HG02588 (cell line): ENCODE measurements around the gene HDGF.

Experiments
- ATAC-seq: cut with Tn5 transposase; IDR thresholded peaks from one replicate; pipeline ENCODE4 v1.9.1; 2021; ENCODE audit warnings: mild to moderate bottlenecking, moderate library complexity; ENCODE audit not compliant: unreplicated experiment

Gene HDGF

DNA sequence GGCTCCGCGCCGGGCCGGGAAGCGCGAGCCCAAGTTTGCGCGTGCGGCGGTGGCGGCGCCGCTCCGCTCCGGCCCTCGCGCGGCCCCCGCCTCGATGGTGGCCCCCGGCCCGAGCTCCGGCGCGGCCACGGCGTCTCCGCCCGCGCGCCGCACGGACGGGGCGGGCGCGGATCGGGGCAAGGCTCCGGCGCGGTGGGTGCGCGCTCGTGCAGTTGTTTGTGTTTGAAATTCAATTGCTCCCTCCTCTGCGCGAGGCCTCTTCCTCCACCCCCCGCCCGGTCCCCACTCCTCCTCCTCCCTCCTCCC lies at the start of gene HDGF:
Gene HDGF (minus strand): TSS at position 225 of the 306 bp plus-strand sequence. CDS start 246 bp downstream, outside the sequence.
- peak; percentile 29 for ATAC-seq

DNA sequence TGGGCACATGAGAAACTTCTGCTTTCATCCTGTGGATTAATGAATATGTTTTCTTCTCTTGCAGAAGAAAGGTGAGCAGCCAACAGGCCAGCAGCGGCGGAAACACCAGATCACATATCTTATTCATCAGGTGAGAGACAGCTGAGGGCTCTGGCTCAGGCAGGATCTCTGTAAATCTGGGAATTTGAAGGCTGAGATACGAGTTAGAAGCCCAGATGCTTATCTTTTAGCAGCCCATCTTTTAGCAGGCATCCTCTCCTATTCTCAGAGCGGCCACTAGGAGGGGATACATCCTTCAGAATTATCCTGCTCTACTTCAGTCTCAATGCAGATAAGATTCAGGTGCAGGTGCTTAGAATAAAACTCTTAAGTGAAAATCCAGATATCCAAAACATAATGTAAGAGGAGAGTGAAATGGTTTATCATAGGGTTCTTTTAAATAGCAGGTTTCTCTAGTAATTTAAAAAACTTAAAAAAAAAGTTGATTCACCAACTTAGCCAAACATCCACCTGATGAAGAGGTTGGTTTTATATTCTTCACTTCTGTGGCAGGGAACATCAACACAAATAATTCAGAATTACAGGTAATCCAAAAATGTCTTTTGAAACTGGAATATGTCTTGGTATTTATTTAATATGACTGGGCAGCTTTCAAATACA lies 45.9 kb upstream of the HDGF start:
- ATAC-seq: no peak

GRCh38 chr1:156796340-156797097 lies 45.0 kb upstream of the HDGF start:
- no peak for ATAC-seq

GRCh38 chr1:156795787-156796186 lies 44.3 kb upstream of the HDGF start:
- no peak for ATAC-seq

DNA sequence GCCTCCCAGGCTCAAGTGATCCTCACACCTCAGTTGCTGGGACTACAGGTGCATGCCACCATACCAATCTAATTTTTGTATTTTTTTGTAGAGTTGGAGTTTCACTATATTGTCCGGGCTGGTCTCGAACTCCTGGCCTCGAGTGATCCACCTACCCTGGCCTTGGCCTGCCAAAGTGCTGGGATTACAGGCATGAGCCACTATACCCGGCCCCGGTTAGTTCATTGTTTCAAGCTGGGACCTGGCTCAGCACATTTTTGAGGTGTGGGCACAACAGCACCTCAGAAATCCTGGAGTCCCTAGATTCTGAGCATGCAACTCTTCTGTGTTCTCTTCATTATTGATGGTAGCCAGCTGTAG lies 43.9 kb upstream of the HDGF start:
- no peak for ATAC-seq

GRCh38 chr1:156794506-156795373 lies 43.3 kb upstream of the HDGF start:
- ATAC-seq: no peak

DNA sequence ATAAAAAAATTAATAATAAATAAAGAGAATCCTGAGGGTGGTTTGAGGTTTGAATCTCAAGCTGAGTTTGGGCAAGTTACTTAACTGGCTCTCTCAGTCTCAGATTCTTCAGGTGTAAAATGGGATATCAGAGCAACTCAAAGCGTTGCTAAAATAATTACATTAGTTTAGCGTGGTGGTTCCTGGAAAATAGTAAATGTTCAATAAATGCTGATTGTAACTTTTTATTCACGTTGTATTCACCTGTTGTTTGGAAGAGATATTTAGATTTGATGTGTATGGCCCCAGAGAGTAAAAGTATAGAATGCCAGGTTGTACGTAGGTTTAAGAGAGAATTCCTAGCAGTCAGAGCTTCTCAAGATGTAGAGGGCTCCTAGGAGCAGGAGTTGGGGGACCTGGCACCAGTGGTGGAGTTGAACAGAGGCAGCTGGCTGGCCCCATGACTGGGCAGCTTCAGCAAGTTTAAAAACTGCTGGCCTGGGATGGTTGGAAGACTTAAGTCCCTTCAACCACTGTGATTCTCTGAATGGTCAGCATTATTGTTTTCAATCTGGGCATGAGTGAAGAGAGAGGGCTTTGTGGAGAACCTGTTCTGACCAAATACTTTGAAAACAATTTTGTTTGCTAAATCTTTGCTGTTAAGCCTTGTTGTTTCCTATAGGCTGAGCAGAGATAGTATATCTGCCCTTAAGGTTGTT lies 38.3 kb upstream of the HDGF start:
- no peak for ATAC-seq

GRCh38 chr1:156788136-156788535 lies 36.7 kb upstream of the HDGF start:
- ATAC-seq: no peak

GRCh38 chr1:156786640-156787039 lies 35.2 kb upstream of the HDGF start:
- no peak for ATAC-seq

DNA sequence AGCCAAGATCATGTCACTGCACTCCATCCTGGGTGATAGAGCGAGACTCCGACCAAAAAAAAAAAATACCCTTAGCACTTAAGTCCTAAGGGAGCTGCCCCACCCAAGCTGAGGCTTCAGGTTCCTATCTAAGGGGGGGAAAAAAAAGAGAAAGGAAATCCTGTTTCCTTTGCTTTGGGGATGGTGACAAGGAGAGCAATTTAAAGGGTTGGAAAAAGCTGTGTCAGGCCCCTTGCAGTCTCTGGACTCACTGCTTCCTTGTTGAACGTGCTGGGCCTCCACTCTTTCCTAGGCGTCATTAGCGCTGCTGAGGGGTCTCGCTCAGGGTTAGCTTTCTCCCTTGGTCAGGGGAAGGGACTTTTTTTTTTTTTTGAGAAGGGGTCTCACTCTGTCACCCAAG lies 34.0 kb upstream of the HDGF start:
- ATAC-seq: no peak

DNA sequence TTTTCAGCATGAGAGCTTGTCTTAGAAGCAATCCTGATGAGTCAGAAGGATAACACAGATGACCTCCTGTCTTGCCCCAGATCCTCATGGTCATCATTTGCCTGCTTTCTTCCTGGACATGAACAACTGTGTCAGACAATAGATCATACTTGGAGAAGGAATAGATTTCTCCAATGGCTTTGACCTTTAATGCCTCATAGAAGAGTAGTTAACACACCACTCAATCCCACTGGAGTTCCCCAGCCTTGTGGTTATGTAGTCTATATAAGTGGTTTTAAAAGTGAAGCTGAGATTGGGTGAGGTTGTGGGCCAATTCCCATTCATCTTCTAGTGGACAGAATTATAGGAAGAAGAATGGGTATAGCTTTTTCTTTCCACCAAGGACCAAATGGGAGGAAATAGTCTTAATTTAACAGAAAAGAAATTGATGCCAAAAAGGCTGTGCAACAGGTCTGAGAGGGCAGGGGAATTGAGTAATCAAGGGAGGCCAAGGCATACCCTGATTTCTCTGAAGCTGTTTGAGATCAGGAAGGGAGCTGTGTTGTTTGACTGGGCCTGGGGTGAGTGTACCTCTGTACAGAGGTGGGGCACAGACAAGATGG lies 30.2 kb upstream of the HDGF start:
- ATAC-seq: no peak

DNA sequence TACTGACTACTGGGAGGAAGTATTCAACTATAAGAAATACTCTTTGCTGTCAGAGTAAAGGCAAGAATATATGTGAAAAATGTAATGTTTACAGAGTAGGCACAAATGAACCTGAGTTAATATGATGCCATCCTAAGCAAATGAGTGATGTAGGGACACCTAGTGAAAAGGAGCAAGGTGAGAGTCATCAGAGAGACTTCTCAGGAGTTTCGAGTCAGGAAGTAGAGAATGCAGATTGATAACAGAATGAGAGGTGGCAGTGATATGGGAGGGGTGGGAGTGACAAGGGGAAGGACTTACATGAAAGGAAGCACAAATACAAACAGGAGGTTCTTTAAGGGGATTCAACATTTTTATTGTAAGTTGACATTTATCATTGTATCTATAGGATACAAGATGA lies 26.1 kb upstream of the HDGF start:
- ATAC-seq: no peak

DNA sequence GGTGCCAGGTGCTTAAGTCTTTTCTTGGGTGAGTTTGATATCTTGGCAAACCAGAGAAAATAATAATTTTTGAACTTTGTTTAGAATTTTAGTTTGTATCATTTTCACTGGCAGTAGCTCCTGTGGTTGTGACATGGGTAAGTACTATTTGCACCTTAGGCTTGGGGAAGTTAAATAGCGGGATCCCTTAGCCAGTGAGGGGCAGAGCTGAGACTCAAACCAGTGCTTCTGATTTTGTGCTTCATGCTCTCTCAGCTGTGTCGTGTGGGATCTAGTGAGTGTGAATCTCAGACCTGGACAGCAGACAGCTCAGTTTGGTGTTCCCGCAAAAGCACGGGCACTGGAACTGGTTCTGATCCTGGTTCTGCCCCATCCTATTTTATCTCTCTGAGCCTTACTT lies 25.5 kb upstream of the HDGF start:
- ATAC-seq: no peak

- no peak for ATAC-seq
Observed at GRCh38 chr1:156775799-156776198, 24.3 kb upstream of the HDGF start.

GRCh38 chr1:156773607-156774006 lies 22.1 kb upstream of the HDGF start:
- no peak for ATAC-seq

GRCh38 chr1:156772728-156773497 lies 21.4 kb upstream of the HDGF start:
- ATAC-seq: no peak

GRCh38 chr1:156772222-156772621 lies 20.7 kb upstream of the HDGF start:
- ATAC-seq: no peak

- no peak for ATAC-seq
Observed at GRCh38 chr1:156768610-156769295, 17.3 kb upstream of the HDGF start.

- ATAC-seq: peak; percentile 3
Observed at GRCh38 chr1:156767879-156768604, 16.6 kb upstream of the HDGF start.
